ENCODE data around the gene GALNT11. TPM values are rescaled to one million over a fixed set of nuclear protein-coding genes. Genes with fewer than 3 reads are reported as not detected.

The GALNT11 gene
- total RNA-seq, 2 experiments from 2014 or later = 22.4 to 22.8 TPM

- Mint-ChIP-seq H3K4me3 (no peak overlapping the region), H3K36me3 (ENCODE audit: low read depth) (peaks cover 33% of the 10 kb centered on the region), H3K27ac (no peak overlapping the region), H3K4me1 (ENCODE audit: low read depth) (peaks cover 2% of the 10 kb centered on the region), H3K27me3 (no peaks in the 10 kb centered on the region), H3K9me3 (peaks cover 19% of the 10 kb centered on the region)
- intact Hi-C loops (cut with micrococcal nuclease) = no loop called here
- POLR2A ChIA-PET = no interaction called here
- ATAC-seq (no peak), DNase-seq (no peak)
- CTCF ChIA-PET = interaction anchor here (0.8 kb wide), 1 partner anchor 10 kb away, joined by 4 read pairs; no protein-coding TSS in a partner anchor
- no peak for TF ChIP-seq CTCF (IDR thresholded peaks at IDR 0.05)
Measured at GRCh38 chr7:152086513-152086912, 61.0 kb downstream of the GALNT11 start.

GRCh38 chr7:152089183-152089582 is 63.7 kb downstream of the GALNT11 start:
- peaks cover 19% of the 10 kb centered on the region for H3K9me3 Mint-ChIP-seq
- peaks cover 5% of the 10 kb centered on the region for H3K4me1 Mint-ChIP-seq (ENCODE audit: low read depth)
- ChIA-PET POLR2A (no interaction called here), CTCF (no interaction called here)
- no peak overlapping the region for H3K4me3 Mint-ChIP-seq
- H3K27ac Mint-ChIP-seq = no peak overlapping the region
- peaks cover 29% of the 10 kb centered on the region for H3K36me3 Mint-ChIP-seq (ENCODE audit: low read depth)
- TF ChIP-seq CTCF (IDR thresholded peaks at IDR 0.05) = no peak
- ATAC-seq (no peak), DNase-seq (no peak)
- intact Hi-C loops (cut with micrococcal nuclease) = no loop called here
- H3K27me3 Mint-ChIP-seq = no peaks in the 10 kb centered on the region

- Mint-ChIP-seq H3K9me3 (peaks cover 19% of the 10 kb centered on the region), H3K4me3 (no peak overlapping the region), H3K27ac (no peak overlapping the region), H3K4me1 (ENCODE audit: low read depth) (peaks cover 3% of the 10 kb centered on the region), H3K27me3 (no peaks in the 10 kb centered on the region), H3K36me3 (ENCODE audit: low read depth) (peaks cover 27% of the 10 kb centered on the region)
- no peak for TF ChIP-seq CTCF (IDR thresholded peaks at IDR 0.05)
- DNase-seq = no peak
- ChIA-PET CTCF (interaction anchor here (1.0 kb wide), 1 partner anchor 11 kb away, joined by 3 read pairs; no protein-coding TSS in a partner anchor), POLR2A (no interaction called here)
- no peak for ATAC-seq
- intact Hi-C loops (cut with micrococcal nuclease) = no loop called here
Measured at GRCh38 chr7:152090747-152091146, 65.3 kb downstream of the GALNT11 start.

GRCh38 chr7:152093717-152094116 is 68.2 kb downstream of the GALNT11 start:
- ATAC-seq = no peak
- CTCF ChIA-PET = no interaction called here

GRCh38 chr7:152095771-152096170 is 70.3 kb downstream of the GALNT11 start:
- H3K27ac Mint-ChIP-seq = no peak overlapping the region
- H3K36me3 Mint-ChIP-seq (ENCODE audit: low read depth) = peaks cover 6% of the 10 kb centered on the region
- no peak for TF ChIP-seq CTCF (IDR thresholded peaks at IDR 0.05)
- no peak for ATAC-seq
- H3K27me3 Mint-ChIP-seq = no peaks in the 10 kb centered on the region
- H3K4me1 Mint-ChIP-seq (ENCODE audit: low read depth) = peaks cover 3% of the 10 kb centered on the region
- CTCF ChIA-PET = no interaction called here
- DNase-seq = no peak
- POLR2A ChIA-PET = no interaction called here
- H3K9me3 Mint-ChIP-seq = no peaks in the 10 kb centered on the region
- intact Hi-C loops (cut with micrococcal nuclease) = no loop called here
- H3K4me3 Mint-ChIP-seq = no peak overlapping the region

More at GRCh38 chr7:152093717-152094116, 68.2 kb downstream of the GALNT11 start:
- no peak for TF ChIP-seq CTCF (IDR thresholded peaks at IDR 0.05)
- intact Hi-C loops (cut with micrococcal nuclease) = no loop called here
- Mint-ChIP-seq H3K4me3 (no peak overlapping the region), H3K27me3 (no peaks in the 10 kb centered on the region), H3K9me3 (peaks cover 9% of the 10 kb centered on the region), H3K27ac (no peak overlapping the region), H3K4me1 (ENCODE audit: low read depth) (peaks cover 3% of the 10 kb centered on the region), H3K36me3 (ENCODE audit: low read depth) (peaks cover 18% of the 10 kb centered on the region)
- no peak for DNase-seq
- POLR2A ChIA-PET = no interaction called here
